ENCODE results near the gene ENPP1.
A peak's percentile ranks its signal among the peaks of the same experiment; 100 is the strongest.
"Not testable (repeated sequence)": the region's sequence is repeated elsewhere in the genome, so short reads cannot be mapped to it uniquely, and the experiment has no call there.

The ENPP1 gene

DNA sequence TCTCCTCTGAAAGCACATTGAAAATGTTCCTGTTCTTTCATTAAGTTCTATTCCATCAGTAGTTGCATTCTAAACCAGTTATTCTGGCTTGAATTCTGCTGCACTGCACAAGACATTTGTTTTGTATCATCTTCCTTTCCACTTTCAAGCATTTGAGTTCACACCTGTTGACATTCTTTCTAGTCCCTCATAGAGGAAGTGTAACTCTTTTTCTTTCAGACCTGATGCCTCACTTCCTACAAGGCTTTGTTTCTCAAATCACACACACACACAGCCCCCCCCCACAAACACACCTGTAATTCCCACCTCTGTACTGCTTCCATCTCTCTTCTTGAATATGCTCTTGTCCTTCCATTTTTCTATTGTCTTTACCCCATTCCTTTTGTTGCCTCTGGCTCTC, 92.4 kb downstream of the ENPP1 start:
- H3K4me1 ChIP-seq (ENCODE audit: control insufficient read depth, insufficient read depth, low read length), result no peaks in the 10 kb centered on the region
- ChIA-PET CTCF (interaction anchor here (1.0 to 2.4 kb wide), 5 partner anchors 10 to 556 kb away, joined by 3 to 14 read pairs (median 12); no protein-coding TSS in a partner anchor), POLR2A (no interaction called here)
- no peaks in the 10 kb centered on the region for H3K9me3 ChIP-seq (ENCODE audit: control insufficient read depth, insufficient read depth, low read depth, low read length)
- no peak overlapping the region for H3K27ac ChIP-seq (ENCODE audit: extremely low read depth, low read depth, low read length)
- H3K4me3 ChIP-seq (ENCODE audit: low read depth, low read length), result no peak overlapping the region
- no peak for TF ChIP-seq BCL11A (tag by site-specific recombination; IDR thresholded peaks at IDR 0.05; ENCODE audit: low read depth)
- TF ChIP-seq SCRT1 (tag by site-specific recombination; IDR thresholded peaks at IDR 0.05; ENCODE audit: borderline replicate concordance), result peak; percentile 74
- peak; percentile 68 for TF ChIP-seq SCRT2 (tag by site-specific recombination; IDR thresholded peaks at IDR 0.05)
- no peaks in the 10 kb centered on the region for H3K36me3 ChIP-seq (ENCODE audit: control insufficient read depth in 2 of 2, insufficient read depth in 1 of 2, low read length in 2 of 2)

- H3K9me3 ChIP-seq (ENCODE audit: control insufficient read depth, insufficient read depth, low read depth, low read length); H3K4me1 ChIP-seq (ENCODE audit: control insufficient read depth, insufficient read depth, low read length); H3K27ac ChIP-seq (ENCODE audit: extremely low read depth, low read depth, low read length); H3K4me3 ChIP-seq (ENCODE audit: low read depth, low read length); POLR2A ChIA-PET; H3K36me3 ChIP-seq (ENCODE audit: control insufficient read depth in 2 of 2, insufficient read depth in 1 of 2, low read length in 2 of 2): not testable (repeated sequence)
- CTCF ChIA-PET, result interaction anchor here (0.6 to 2.4 kb wide), 5 partner anchors 9 to 922 kb away, joined by 3 to 13 read pairs (median 9); no protein-coding TSS in a partner anchor
These were observed 93.6 kb downstream of the ENPP1 start for GRCh38 chr6:131901326-131901873.

- POLR2A ChIA-PET; H3K36me3 ChIP-seq (ENCODE audit: control insufficient read depth in 2 of 2, insufficient read depth in 1 of 2, low read length in 2 of 2); H3K9me3 ChIP-seq (ENCODE audit: control insufficient read depth, insufficient read depth, low read depth, low read length); H3K27ac ChIP-seq (ENCODE audit: extremely low read depth, low read depth, low read length); H3K4me3 ChIP-seq (ENCODE audit: low read depth, low read length); H3K4me1 ChIP-seq (ENCODE audit: control insufficient read depth, insufficient read depth, low read length): not testable (repeated sequence)
- CTCF ChIA-PET, result interaction anchor here (1.9 kb wide), 1 partner anchor 209 kb away, joined by 9 read pairs; no protein-coding TSS in a partner anchor
These were observed 95.9 kb downstream of the ENPP1 start for GRCh38 chr6:131903734-131904133.

DNA sequence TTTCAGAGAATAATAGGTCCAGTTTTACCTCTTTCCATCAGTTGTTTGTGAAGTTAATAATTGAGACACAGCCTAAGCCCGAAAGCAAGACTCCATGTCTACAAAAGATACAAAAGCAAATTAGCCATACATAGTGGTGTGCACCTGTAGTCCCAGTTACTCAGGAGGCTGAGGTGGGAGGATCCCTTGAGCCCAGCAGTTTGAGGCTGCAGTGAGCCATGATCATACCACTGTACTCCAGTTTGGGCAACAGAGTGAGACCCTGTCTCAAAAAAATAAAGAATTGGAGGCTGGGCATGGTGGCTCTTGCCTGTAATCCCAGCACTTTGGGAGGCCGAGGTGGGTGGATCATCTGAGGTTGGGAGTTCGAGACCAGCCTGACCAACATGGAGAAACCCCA, 101.0 kb downstream of the ENPP1 start:
- POLR2A ChIA-PET; H3K27ac ChIP-seq (ENCODE audit: extremely low read depth, low read depth, low read length); H3K36me3 ChIP-seq (ENCODE audit: control insufficient read depth in 2 of 2, insufficient read depth in 1 of 2, low read length in 2 of 2): not testable (repeated sequence)

DNA sequence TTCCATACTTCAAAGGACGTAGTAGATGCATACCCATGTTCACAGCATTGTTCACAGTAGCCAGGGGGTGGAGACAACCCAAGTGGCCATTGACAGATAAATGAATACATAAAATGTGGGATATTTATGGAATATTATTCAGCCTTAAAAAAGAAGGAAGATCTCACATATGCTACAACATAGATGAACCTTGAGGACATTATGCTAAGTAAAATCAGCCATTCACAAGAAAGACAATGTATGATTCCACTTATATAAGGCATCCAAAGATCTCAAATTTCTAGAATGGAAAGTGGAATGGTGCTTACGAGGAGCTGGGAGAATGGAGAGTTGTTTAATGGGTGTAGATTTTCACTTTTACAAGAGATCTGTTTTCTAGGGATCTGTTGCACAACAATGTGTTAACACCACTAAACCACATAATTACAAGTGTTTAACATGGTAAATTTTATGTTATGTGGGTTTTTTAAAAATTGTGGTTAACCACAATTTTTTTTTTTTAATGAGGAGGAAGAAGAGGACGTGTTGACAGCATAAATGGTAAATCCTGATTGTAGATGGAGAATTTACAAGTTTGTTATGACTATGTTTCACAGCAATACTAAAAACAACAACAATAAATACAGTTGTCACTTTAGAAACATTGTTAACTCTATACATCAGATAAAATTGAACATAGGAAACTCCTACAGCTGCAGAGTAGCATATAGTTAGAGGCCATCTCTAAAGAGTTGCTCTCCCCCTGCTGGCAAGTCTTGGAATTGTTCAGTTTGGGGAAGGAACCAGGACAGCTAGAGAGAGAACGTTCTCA, 101.8 kb downstream of the ENPP1 start:
- POLR2A ChIA-PET, result no interaction called here
- H3K27ac ChIP-seq (ENCODE audit: extremely low read depth, low read depth, low read length), result no peak overlapping the region
- no peaks in the 10 kb centered on the region for H3K36me3 ChIP-seq (ENCODE audit: control insufficient read depth in 2 of 2, insufficient read depth in 1 of 2, low read length in 2 of 2)
- H3K4me1 ChIP-seq (ENCODE audit: control insufficient read depth, insufficient read depth, low read length), result no peaks in the 10 kb centered on the region
- no peak overlapping the region for H3K4me3 ChIP-seq (ENCODE audit: low read depth, low read length)
- CTCF ChIA-PET, result interaction anchor here (0.6 to 9.9 kb wide), 45 partner anchors 9 to 1024 kb away, joined by 3 to 188 read pairs (median 4); no protein-coding TSS in a partner anchor
- H3K9me3 ChIP-seq (ENCODE audit: control insufficient read depth, insufficient read depth, low read depth, low read length), result no peaks in the 10 kb centered on the region
- TF ChIP-seq ZNF362 (tag by site-specific recombination; IDR thresholded peaks at IDR 0.05), result peak; percentile 68; the same call in 1 of the 2 replicates
- TF ChIP-seq, protein P1, sequence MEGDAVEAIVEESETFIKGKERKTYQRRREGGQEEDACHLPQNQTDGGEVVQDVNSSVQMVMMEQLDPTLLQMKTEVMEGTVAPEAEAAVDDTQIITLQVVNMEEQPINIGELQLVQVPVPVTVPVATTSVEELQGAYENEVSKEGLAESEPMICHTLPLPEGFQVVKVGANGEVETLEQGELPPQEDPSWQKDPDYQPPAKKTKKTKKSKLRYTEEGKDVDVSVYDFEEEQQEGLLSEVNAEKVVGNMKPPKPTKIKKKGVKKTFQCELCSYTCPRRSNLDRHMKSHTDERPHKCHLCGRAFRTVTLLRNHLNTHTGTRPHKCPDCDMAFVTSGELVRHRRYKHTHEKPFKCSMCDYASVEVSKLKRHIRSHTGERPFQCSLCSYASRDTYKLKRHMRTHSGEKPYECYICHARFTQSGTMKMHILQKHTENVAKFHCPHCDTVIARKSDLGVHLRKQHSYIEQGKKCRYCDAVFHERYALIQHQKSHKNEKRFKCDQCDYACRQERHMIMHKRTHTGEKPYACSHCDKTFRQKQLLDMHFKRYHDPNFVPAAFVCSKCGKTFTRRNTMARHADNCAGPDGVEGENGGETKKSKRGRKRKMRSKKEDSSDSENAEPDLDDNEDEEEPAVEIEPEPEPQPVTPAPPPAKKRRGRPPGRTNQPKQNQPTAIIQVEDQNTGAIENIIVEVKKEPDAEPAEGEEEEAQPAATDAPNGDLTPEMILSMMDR (tag by site-specific recombination; IDR thresholded peaks at IDR 0.05), result peak; percentile 26; the same call in 1 of the 2 replicates
- peak; percentile 36; the same call in 1 of the 2 replicates for TF ChIP-seq ZNF366 (tag by site-specific recombination; conservative IDR thresholded peaks at IDR 0.05)
- 0 out of 2 replicates have a peak, but pooled peaks have one; percentile 32 for TF ChIP-seq ZEB2 (tag by site-specific recombination; IDR thresholded peaks at IDR 0.05)
- no peak for TF ChIP-seq ZNF555 (tag by site-specific recombination; conservative IDR thresholded peaks at IDR 0.05)
- TF ChIP-seq, protein P2, sequence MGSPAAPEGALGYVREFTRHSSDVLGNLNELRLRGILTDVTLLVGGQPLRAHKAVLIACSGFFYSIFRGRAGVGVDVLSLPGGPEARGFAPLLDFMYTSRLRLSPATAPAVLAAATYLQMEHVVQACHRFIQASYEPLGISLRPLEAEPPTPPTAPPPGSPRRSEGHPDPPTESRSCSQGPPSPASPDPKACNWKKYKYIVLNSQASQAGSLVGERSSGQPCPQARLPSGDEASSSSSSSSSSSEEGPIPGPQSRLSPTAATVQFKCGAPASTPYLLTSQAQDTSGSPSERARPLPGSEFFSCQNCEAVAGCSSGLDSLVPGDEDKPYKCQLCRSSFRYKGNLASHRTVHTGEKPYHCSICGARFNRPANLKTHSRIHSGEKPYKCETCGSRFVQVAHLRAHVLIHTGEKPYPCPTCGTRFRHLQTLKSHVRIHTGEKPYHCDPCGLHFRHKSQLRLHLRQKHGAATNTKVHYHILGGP (tag by site-specific recombination; IDR thresholded peaks at IDR 0.05), result peak; percentile 89
- TF ChIP-seq ZNF561 (tag by site-specific recombination; IDR thresholded peaks at IDR 0.05; ENCODE audit: borderline replicate concordance), result 0 out of 2 replicates have a peak, but pooled peaks have one; percentile 20
- TF ChIP-seq OSR2 (tag by site-specific recombination; IDR thresholded peaks at IDR 0.05), result peak; percentile 38; the same call in 1 of the 2 replicates
- TF ChIP-seq ZNF501 (tag by site-specific recombination; IDR thresholded peaks at IDR 0.05), result no peak
- 0 out of 2 replicates have a peak, but pooled peaks have one; percentile 31 for TF ChIP-seq ZBTB17 (tag by site-specific recombination; IDR thresholded peaks at IDR 0.05)
- no peak for TF ChIP-seq ZNF140 (tag by site-specific recombination; IDR thresholded peaks at IDR 0.05)
- TF ChIP-seq, protein P3, sequence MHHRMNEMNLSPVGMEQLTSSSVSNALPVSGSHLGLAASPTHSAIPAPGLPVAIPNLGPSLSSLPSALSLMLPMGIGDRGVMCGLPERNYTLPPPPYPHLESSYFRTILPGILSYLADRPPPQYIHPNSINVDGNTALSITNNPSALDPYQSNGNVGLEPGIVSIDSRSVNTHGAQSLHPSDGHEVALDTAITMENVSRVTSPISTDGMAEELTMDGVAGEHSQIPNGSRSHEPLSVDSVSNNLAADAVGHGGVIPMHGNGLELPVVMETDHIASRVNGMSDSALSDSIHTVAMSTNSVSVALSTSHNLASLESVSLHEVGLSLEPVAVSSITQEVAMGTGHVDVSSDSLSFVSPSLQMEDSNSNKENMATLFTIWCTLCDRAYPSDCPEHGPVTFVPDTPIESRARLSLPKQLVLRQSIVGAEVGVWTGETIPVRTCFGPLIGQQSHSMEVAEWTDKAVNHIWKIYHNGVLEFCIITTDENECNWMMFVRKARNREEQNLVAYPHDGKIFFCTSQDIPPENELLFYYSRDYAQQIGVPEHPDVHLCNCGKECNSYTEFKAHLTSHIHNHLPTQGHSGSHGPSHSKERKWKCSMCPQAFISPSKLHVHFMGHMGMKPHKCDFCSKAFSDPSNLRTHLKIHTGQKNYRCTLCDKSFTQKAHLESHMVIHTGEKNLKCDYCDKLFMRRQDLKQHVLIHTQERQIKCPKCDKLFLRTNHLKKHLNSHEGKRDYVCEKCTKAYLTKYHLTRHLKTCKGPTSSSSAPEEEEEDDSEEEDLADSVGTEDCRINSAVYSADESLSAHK (tag by site-specific recombination; IDR thresholded peaks at IDR 0.05), result peak; percentile 32; the same call in 1 of the 2 replicates

More for the DNA sequence above, 101.0 kb downstream of the ENPP1 start:
- not testable (repeated sequence) for H3K4me1 ChIP-seq (ENCODE audit: control insufficient read depth, insufficient read depth, low read length); H3K4me3 ChIP-seq (ENCODE audit: low read depth, low read length); H3K9me3 ChIP-seq (ENCODE audit: control insufficient read depth, insufficient read depth, low read depth, low read length)
- CTCF ChIA-PET, result interaction anchor here (1.0 to 2.7 kb wide), 6 partner anchors 16 to 371 kb away, joined by 3 to 13 read pairs (median 7); no protein-coding TSS in a partner anchor

Measured in HEK293 (cell line).